GM12872 (cell line): Measurements from ENCODE around the gene ADCY3.

Experiments used
- CTCF ChIP-seq: IDR thresholded peaks from 3 replicates; pipeline ENCODE4 v1.5.1; 2011; ENCODE audit warnings: low read depth, mild to moderate bottlenecking, low read length, moderate library complexity; ENCODE audit not compliant: insufficient read depth

Gene ADCY3

GRCh38 chr2:24915175-24915574 lies 4.9 kb downstream of the ADCY3 start:
- TF ChIP-seq CTCF: no peak

- TF ChIP-seq CTCF: no peak
These were observed 5.3 kb downstream of the ADCY3 start for GRCh38 chr2:24914713-24915112.

GRCh38 chr2:24913911-24914310 lies 6.1 kb downstream of the ADCY3 start:
- no peak for TF ChIP-seq CTCF

GRCh38 chr2:24912986-24913385 lies 7.1 kb downstream of the ADCY3 start:
- TF ChIP-seq CTCF: no peak

GRCh38 chr2:24912523-24912922 lies 7.5 kb downstream of the ADCY3 start:
- no peak for TF ChIP-seq CTCF

- no peak for TF ChIP-seq CTCF
These were observed 9.8 kb downstream of the ADCY3 start for GRCh38 chr2:24910245-24910644.

- TF ChIP-seq CTCF: no peak
These were observed 10.4 kb downstream of the ADCY3 start for GRCh38 chr2:24909555-24910177.
